Peyer's patch (tissue), 4 donors: Measurements from ENCODE around the gene NRXN3. TPM values are rescaled to one million over a fixed set of nuclear protein-coding genes. Genes with fewer than 3 reads are reported as not detected.

Experiments used
- DNase-seq, 3 donors: peaks; one replicate each; pipeline ENCODE4 v3.0.0-alpha.2; 2017 to 2019
- H3K27ac ChIP-seq, 4 donors: fragments of 200-600 bp; sonication (generic); one replicate each; pipeline ENCODE4 v1.5.1; 2016 to 2019
- H3K27me3 ChIP-seq, 2 donors: fragments of 200-600 bp; sonication (generic); one replicate each; pipeline ENCODE4 v1.5.1; 2019
- H3K36me3 ChIP-seq, 3 donors: fragments of 200-600 bp; sonication (generic); one replicate each; pipeline ENCODE4 v1.5.1; 2016 to 2019
- H3K4me1 ChIP-seq, 4 donors: fragments of 200-600 bp; sonication (generic); one replicate each; pipeline ENCODE4 v1.5.1; 2016 to 2019
- H3K4me3 ChIP-seq, 4 donors: fragments of 200-600 bp; sonication (generic); 1 replicate in 3 of 4; 2 replicates in 1 of 4; pipeline ENCODE4 v1.5.1; 2016 to 2019; ENCODE audit warnings: mild to moderate bottlenecking in 1 of 4
- H3K9me3 ChIP-seq, 4 donors: fragments of 200-600 bp; sonication (generic); one replicate each; pipeline ENCODE4 v1.5.1; 2016 to 2019; ENCODE audit warnings: mild to moderate bottlenecking in 1 of 4
- POLR2A ChIP-seq, 2 donors: fragments of 450-650 bp; IDR thresholded peaks; one replicate each; pipeline ENCODE4 v1.5.1; 2017; ENCODE audit warnings: antibody characterized with exemption in 2 of 2, mild to moderate bottlenecking in 2 of 2, moderate library complexity in 2 of 2
- total RNA-seq, 4 donors: library from RNA; depleted of rRNA; stranded (reverse); fragments of >200 nt; gene quantifications; one replicate each; pipeline ENCODE4 v1.1.0, GENCODE V29; 2016
- TF ChIP-seq, protein P1 (sequence below), 6 experiments: fragments of 450-650 bp in 4 of 6; fragments of 200-600 bp in 2 of 6; sonication (generic) in 1 of 6; IDR thresholded peaks; one replicate each; pipeline ENCODE4 v1.5.1; 2017 to 2019; ENCODE audit warnings: antibody characterized with exemption in 6 of 6, mild to moderate bottlenecking in 3 of 6, moderate library complexity in 1 of 6

The NRXN3 gene
- total RNA-seq, 4 donors from 2014 or later = 1.6 to 10.2 (median 4.4) TPM

DNA sequence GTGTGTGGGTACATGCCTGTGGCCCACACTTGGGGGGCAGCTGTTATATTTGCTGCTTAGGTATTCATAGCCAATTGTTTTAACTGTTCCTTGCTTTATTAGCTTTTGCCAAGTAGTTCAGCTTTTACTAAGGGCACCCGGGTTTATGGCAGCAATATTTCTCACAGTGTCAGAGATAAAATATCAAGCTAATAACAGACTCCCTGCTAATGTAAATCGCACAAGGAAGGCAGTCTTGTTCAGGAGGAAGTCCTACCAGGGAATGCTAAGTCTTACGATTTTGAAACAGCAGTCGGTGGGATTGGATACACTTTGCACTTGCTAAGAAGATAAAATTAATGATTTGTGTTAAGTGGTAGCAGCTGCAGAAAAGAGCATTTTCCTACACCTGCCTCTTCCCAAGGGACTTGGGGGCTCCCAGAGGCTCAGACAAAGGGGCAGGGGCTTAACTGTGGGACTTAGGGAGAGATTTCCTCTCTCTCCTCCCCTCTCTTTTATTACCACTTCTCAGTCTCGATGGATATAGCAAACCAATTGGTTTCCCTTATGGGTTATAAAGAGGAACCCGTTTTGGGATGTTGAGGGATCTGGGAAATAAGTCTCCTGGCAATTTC is 175.1 kb downstream of the NRXN3 start:
- TF ChIP-seq, protein P1, sequence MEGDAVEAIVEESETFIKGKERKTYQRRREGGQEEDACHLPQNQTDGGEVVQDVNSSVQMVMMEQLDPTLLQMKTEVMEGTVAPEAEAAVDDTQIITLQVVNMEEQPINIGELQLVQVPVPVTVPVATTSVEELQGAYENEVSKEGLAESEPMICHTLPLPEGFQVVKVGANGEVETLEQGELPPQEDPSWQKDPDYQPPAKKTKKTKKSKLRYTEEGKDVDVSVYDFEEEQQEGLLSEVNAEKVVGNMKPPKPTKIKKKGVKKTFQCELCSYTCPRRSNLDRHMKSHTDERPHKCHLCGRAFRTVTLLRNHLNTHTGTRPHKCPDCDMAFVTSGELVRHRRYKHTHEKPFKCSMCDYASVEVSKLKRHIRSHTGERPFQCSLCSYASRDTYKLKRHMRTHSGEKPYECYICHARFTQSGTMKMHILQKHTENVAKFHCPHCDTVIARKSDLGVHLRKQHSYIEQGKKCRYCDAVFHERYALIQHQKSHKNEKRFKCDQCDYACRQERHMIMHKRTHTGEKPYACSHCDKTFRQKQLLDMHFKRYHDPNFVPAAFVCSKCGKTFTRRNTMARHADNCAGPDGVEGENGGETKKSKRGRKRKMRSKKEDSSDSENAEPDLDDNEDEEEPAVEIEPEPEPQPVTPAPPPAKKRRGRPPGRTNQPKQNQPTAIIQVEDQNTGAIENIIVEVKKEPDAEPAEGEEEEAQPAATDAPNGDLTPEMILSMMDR (IDR thresholded peaks at IDR 0.05) = no peak
- TF ChIP-seq POLR2A (IDR thresholded peaks at IDR 0.05) = no peak

DNA sequence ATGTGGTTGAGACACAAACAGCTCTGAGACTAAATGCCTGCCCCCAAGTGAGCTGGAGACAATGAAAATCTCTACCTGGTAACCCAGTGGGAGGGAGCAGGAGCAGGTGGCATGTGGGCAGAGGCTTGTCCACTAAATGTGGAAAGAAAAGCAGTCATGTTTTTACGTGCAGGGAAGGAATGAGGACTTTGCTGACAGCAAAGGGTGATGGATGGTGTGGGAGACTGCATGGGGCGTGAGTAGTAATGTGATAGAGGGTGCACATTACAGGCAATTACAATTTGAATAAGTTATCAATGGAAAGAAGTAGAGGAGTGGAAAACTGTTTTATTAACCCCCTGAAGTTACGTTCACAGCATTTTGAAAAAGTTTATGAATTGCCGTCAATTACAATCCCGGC is 176.6 kb downstream of the NRXN3 start:
- TF ChIP-seq POLR2A (IDR thresholded peaks at IDR 0.05) = no peak
- TF ChIP-seq, protein P1 (IDR thresholded peaks at IDR 0.05) = no peak
- H3K27ac ChIP-seq = no peak overlapping the region
- no peaks in the 10 kb centered on the region for H3K36me3 ChIP-seq
- no peaks in the 10 kb centered on the region for H3K27me3 ChIP-seq
- H3K9me3 ChIP-seq = no peaks in the 10 kb centered on the region
- no peaks in the 10 kb centered on the region for H3K4me1 ChIP-seq
- H3K4me3 ChIP-seq = no peak overlapping the region
- no peak for DNase-seq

More for the DNA sequence above, 175.1 kb downstream of the NRXN3 start:
- Histone ChIP-seq H3K4me1 (no peaks in the 10 kb centered on the region), H3K4me3 (no peak overlapping the region), H3K27ac (no peak overlapping the region), H3K9me3 (no peaks in the 10 kb centered on the region), H3K27me3 (no peaks in the 10 kb centered on the region), H3K36me3 (no peaks in the 10 kb centered on the region)
- no peak for DNase-seq

DNA sequence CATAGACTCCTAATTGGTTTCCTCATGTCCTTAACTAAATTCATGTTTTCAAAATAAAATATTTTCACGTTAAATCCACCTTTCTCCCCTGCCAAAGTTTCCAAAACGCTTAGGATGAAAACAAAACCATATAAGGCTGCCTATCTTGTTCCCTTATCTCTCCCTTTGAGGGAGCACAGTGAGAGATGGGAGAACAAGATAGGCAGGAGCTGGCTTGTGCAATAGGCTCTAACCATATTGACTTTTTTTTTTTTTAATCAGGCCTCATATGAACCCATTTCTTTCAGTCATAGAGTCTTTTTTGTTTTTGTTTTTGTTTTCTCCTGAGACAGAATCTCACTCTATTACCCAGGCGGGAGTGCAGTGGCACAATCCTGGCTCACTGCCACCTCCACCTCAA is 184.9 kb downstream of the NRXN3 start:
- no peaks in the 10 kb centered on the region for H3K9me3 ChIP-seq

DNA sequence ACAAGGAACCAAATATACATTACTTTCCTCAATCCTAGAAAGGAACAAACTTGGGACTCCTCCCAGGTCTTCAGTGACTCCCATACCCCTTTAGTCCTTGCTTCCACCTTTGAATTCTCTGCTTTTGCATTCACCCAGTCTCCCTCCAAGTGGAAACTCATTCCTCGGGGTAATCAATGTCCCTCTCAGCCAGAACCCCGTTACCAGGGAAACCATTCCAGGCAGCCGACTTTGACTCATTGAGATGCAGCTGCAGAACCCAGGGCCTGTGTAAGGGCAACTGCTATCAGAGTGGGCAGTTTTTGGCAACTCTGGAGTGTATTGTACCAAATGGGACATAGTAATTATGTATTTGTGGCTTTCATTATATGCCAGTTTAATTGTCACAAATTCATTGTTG is 186.2 kb downstream of the NRXN3 start:
- H3K36me3 ChIP-seq = no peaks in the 10 kb centered on the region
- H3K27me3 ChIP-seq = no peaks in the 10 kb centered on the region
- no peaks in the 10 kb centered on the region for H3K4me1 ChIP-seq
- TF ChIP-seq, protein P1 (IDR thresholded peaks at IDR 0.05) = no peak
- no peak for TF ChIP-seq POLR2A (IDR thresholded peaks at IDR 0.05)
- DNase-seq = no peak
- H3K4me3 ChIP-seq = no peak overlapping the region
- H3K27ac ChIP-seq = no peak overlapping the region
- no peaks in the 10 kb centered on the region for H3K9me3 ChIP-seq

More for the DNA sequence above, 184.9 kb downstream of the NRXN3 start:
- H3K27me3 ChIP-seq = no peaks in the 10 kb centered on the region
- no peak for DNase-seq
- H3K36me3 ChIP-seq = no peaks in the 10 kb centered on the region
- H3K4me3 ChIP-seq = no peak overlapping the region
- H3K27ac ChIP-seq = no peak overlapping the region
- H3K4me1 ChIP-seq = no peaks in the 10 kb centered on the region
- no peak for TF ChIP-seq POLR2A (IDR thresholded peaks at IDR 0.05)
- TF ChIP-seq, protein P1 (IDR thresholded peaks at IDR 0.05) = no peak

DNA sequence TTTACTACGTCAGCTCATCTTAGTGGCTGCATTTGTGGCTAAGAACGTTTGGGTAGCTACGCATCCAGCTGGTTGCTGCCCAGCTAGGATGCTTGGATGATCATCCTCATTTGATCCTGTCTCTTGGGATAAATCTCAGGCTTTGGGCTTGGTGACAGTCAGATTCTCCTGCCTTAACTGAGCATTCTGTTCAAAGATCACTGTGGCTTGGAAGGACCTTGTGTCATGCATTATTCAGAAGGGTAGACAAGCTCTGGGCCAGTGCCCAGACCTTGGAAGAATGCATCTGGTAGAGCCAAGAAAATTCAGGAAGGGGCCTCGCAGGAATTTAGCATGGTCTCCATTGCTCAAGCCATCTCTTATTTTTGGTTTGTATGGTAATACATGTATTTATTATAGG is 188.4 kb downstream of the NRXN3 start:
- TF ChIP-seq, protein P1 (IDR thresholded peaks at IDR 0.05) = no peak
- TF ChIP-seq POLR2A (IDR thresholded peaks at IDR 0.05) = no peak
- no peaks in the 10 kb centered on the region for H3K36me3 ChIP-seq
- no peak for DNase-seq
- no peaks in the 10 kb centered on the region for H3K27me3 ChIP-seq
- no peak overlapping the region for H3K4me3 ChIP-seq
- H3K9me3 ChIP-seq = no peaks in the 10 kb centered on the region
- H3K4me1 ChIP-seq = no peaks in the 10 kb centered on the region
- H3K27ac ChIP-seq = no peak overlapping the region

DNA sequence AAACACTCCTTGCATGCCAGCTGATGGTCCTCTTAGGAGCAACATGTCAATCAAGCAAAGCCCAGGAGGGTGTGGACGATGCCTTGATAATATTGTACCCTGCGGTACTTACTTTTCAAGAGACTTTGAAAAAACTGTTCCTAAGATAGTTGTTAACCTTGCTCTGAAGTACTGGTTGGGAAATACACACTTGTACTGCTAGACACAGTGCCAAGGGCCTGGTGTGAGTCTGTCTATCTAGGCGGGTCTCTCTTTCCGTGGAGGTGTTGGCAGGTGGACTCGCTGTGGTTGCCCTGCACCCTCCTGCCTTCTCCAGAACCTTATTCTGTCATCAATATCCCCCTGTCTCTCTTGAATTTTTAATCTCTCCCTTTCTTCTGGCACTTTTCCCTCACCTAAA is 189.4 kb downstream of the NRXN3 start:
- H3K9me3 ChIP-seq = no peaks in the 10 kb centered on the region

More for the DNA sequence above, 189.4 kb downstream of the NRXN3 start:
- TF ChIP-seq POLR2A (IDR thresholded peaks at IDR 0.05) = no peak
- TF ChIP-seq, protein P1 (IDR thresholded peaks at IDR 0.05) = no peak
- Histone ChIP-seq H3K4me3 (no peak overlapping the region), H3K27me3 (no peaks in the 10 kb centered on the region), H3K36me3 (no peaks in the 10 kb centered on the region), H3K4me1 (no peaks in the 10 kb centered on the region), H3K27ac (no peak overlapping the region)
- DNase-seq = no peak
